Measurements from ENCODE around the gene SEC22B.
"Not testable (repeated sequence)": the region's sequence is repeated elsewhere in the genome, so short reads cannot be mapped to it uniquely, and the experiment has no call there.

The SEC22B gene

GRCh38 chr1:120144626-120145025, 31.7 kb downstream of the SEC22B start:
- DNase-seq, result not testable (repeated sequence)

GRCh38 chr1:120144169-120144568, 32.2 kb downstream of the SEC22B start:
- DNase-seq, result not testable (repeated sequence)

- DNase-seq, result not testable (repeated sequence)
Measured at GRCh38 chr1:120143334-120143733, 33.0 kb downstream of the SEC22B start.

- DNase-seq, result peak; percentile 31
Measured at GRCh38 chr1:120142512-120143263, 33.6 kb downstream of the SEC22B start.

- DNase-seq, result not testable (repeated sequence)
Measured at GRCh38 chr1:120141865-120142264, 34.5 kb downstream of the SEC22B start.

GRCh38 chr1:120140656-120141265, 35.6 kb downstream of the SEC22B start:
- DNase-seq, result not testable (repeated sequence)

GRCh38 chr1:120136086-120136485, 40.2 kb downstream of the SEC22B start:
- not testable (repeated sequence) for DNase-seq

GRCh38 chr1:120133928-120134325, 42.4 kb downstream of the SEC22B start:
- not testable (repeated sequence) for DNase-seq

- DNase-seq, result no peak
Measured at GRCh38 chr1:120133228-120133927, 42.9 kb downstream of the SEC22B start.

- DNase-seq, result not testable (repeated sequence)
Measured at GRCh38 chr1:120132406-120132763, 43.9 kb downstream of the SEC22B start.

GRCh38 chr1:120131611-120132405, 44.5 kb downstream of the SEC22B start:
- DNase-seq, result peak; percentile 0

- not testable (repeated sequence) for DNase-seq
Measured at GRCh38 chr1:120127921-120128320, 48.4 kb downstream of the SEC22B start.

- DNase-seq, result not testable (repeated sequence)
Measured at GRCh38 chr1:120126216-120126615, 50.1 kb downstream of the SEC22B start.

GRCh38 chr1:120124628-120125027, 51.7 kb downstream of the SEC22B start:
- DNase-seq, result not testable (repeated sequence)

- not testable (repeated sequence) for DNase-seq
Measured at GRCh38 chr1:120123813-120124510, 52.4 kb downstream of the SEC22B start.

GRCh38 chr1:120122262-120122893, 53.9 kb downstream of the SEC22B start:
- DNase-seq, result not testable (repeated sequence)

- not testable (repeated sequence) for DNase-seq
Measured at GRCh38 chr1:120121830-120122229, 54.5 kb downstream of the SEC22B start.

GRCh38 chr1:120120525-120120924, 55.8 kb downstream of the SEC22B start:
- DNase-seq, result not testable (repeated sequence)

- DNase-seq, result not testable (repeated sequence)
Measured at GRCh38 chr1:120117371-120118177, 58.7 kb downstream of the SEC22B start.

- not testable (repeated sequence) for DNase-seq
Measured at GRCh38 chr1:120116094-120116493, 60.2 kb downstream of the SEC22B start.

GRCh38 chr1:120113134-120113533, 63.2 kb downstream of the SEC22B start:
- not testable (repeated sequence) for DNase-seq
